Measurements from ENCODE around the gene UGT1A9. TPM values are rescaled to one million over a fixed set of nuclear protein-coding genes. Genes with fewer than 3 reads are reported as not detected.

The UGT1A9 gene
- total RNA-seq, 4 donors from 2014 or later: not detected

- Histone ChIP-seq H3K27me3 (peaks cover 0 to 16% (median 0%) of the 10 kb centered on the region in 4 donors), H3K9me3 (no peaks in the 10 kb centered on the region), H3K27ac (replicated peaks in 1 of 4) (no peak overlapping the region), H3K4me1 (no peaks in the 10 kb centered on the region), H3K36me3 (no peaks in the 10 kb centered on the region), H3K4me3 (no peak overlapping the region)
- no peak for DNase-seq (ENCODE audit: extremely low spot score)
- 68% methylated on average over 8 of the region's 12 CpGs for WGBS
- TF ChIP-seq CTCF (IDR thresholded peaks at IDR 0.05) (no peak), POLR2AphosphoS5 (IDR thresholded peaks at IDR 0.05) (no peak), EP300 (IDR thresholded peaks at IDR 0.05) (no peak)
- intact Hi-C loops (cut with DNase I): no loop called here
Measured at GRCh38 chr2:233807215-233807865, 135.6 kb downstream of the UGT1A9 start.

GRCh38 chr2:233807966-233808935 lies 136.6 kb downstream of the UGT1A9 start:
- intact Hi-C loops (cut with DNase I): no loop called here
- no peak for DNase-seq (ENCODE audit: extremely low spot score)
- Histone ChIP-seq H3K4me3 (no peak overlapping the region), H3K27ac (replicated peaks in 1 of 4) (no peak overlapping the region), H3K9me3 (no peaks in the 10 kb centered on the region), H3K4me1 (no peaks in the 10 kb centered on the region), H3K27me3 (peaks cover 0 to 16% (median 0%) of the 10 kb centered on the region in 4 donors), H3K36me3 (no peaks in the 10 kb centered on the region)
- no peak for TF ChIP-seq EP300 (IDR thresholded peaks at IDR 0.05)
- TF ChIP-seq CTCF (IDR thresholded peaks at IDR 0.05): no peak
- TF ChIP-seq POLR2AphosphoS5 (IDR thresholded peaks at IDR 0.05): no peak
- TF ChIP-seq POLR2A (IDR thresholded peaks at IDR 0.05; ENCODE audit: low read depth): no peak
- 62% methylated on average over 4 of the region's 10 CpGs for WGBS

GRCh38 chr2:233810385-233810784 lies 138.7 kb downstream of the UGT1A9 start:
- Histone ChIP-seq H3K27me3 (peaks cover 0 to 16% (median 0%) of the 10 kb centered on the region in 4 donors), H3K27ac (replicated peaks in 1 of 4) (no peak overlapping the region), H3K4me3 (no peak overlapping the region), H3K9me3 (no peaks in the 10 kb centered on the region), H3K36me3 (no peaks in the 10 kb centered on the region), H3K4me1 (no peaks in the 10 kb centered on the region)
- no peak for DNase-seq (ENCODE audit: extremely low spot score)
- intact Hi-C loops (cut with DNase I): no loop called here
- TF ChIP-seq POLR2AphosphoS5 (IDR thresholded peaks at IDR 0.05) (no peak), CTCF (IDR thresholded peaks at IDR 0.05) (no peak), EP300 (IDR thresholded peaks at IDR 0.05) (no peak), POLR2A (IDR thresholded peaks at IDR 0.05; ENCODE audit: low read depth) (no peak)
- WGBS: 94% methylated on average over 3 of the region's 6 CpGs

- Histone ChIP-seq H3K4me3 (no peak overlapping the region), H3K27ac (replicated peaks in 1 of 4) (no peak overlapping the region), H3K4me1 (no peaks in the 10 kb centered on the region), H3K36me3 (no peaks in the 10 kb centered on the region), H3K27me3 (peaks cover 0 to 16% (median 0%) of the 10 kb centered on the region in 4 donors), H3K9me3 (no peaks in the 10 kb centered on the region)
- 68% methylated on average over 4 of the region's 4 CpGs for WGBS
- TF ChIP-seq EP300 (IDR thresholded peaks at IDR 0.05) (no peak), CTCF (IDR thresholded peaks at IDR 0.05) (no peak), POLR2A (IDR thresholded peaks at IDR 0.05; ENCODE audit: low read depth) (no peak), POLR2AphosphoS5 (IDR thresholded peaks at IDR 0.05) (no peak)
- no peak for DNase-seq (ENCODE audit: extremely low spot score)
- intact Hi-C loops (cut with DNase I): no loop called here
Measured at GRCh38 chr2:233811087-233811486, 139.4 kb downstream of the UGT1A9 start.

Data from esophagus muscularis mucosa (tissue), 4 donors.